IgD-negative memory B cell (primary cell): ENCODE results near the gene RNU1-4. TPM values are rescaled to one million over a fixed set of nuclear protein-coding genes. Genes with fewer than 3 reads are reported as not detected.
"Not testable (repeated sequence)": the region's sequence is repeated elsewhere in the genome, so short reads cannot be mapped to it uniquely, and the experiment has no call there.

Experiments
- H3K27ac Mint-ChIP-seq, 3 donors: one replicate each; pipeline ENCODE4 v1.8.0; 2020 to 2022; ENCODE audit warnings: mild to moderate bottlenecking in 3 of 3, mixed read lengths in 3 of 3, moderate library complexity in 1 of 3
- H3K27me3 Mint-ChIP-seq: one replicate; pipeline ENCODE4 v1.8.0; 2021; ENCODE audit warnings: mixed read lengths
- H3K36me3 Mint-ChIP-seq: one replicate; pipeline ENCODE4 v1.8.0; 2020; ENCODE audit warnings: mild to moderate bottlenecking, mixed read lengths
- H3K4me1 Mint-ChIP-seq, 3 donors: one replicate each; pipeline ENCODE4 v1.8.0; 2020 to 2022; ENCODE audit warnings: mixed read lengths in 3 of 3, mild to moderate bottlenecking in 1 of 3
- H3K4me3 Mint-ChIP-seq, 4 donors: one replicate each; pipeline ENCODE4 v1.8.0; 2020 to 2022; ENCODE audit warnings: mild to moderate bottlenecking in 4 of 4, mixed read lengths in 4 of 4, moderate library complexity in 3 of 4
- H3K9me3 Mint-ChIP-seq, 3 donors: one replicate each; pipeline ENCODE4 v1.8.0; 2020 to 2021; ENCODE audit warnings: mixed read lengths in 3 of 3, mild to moderate bottlenecking in 1 of 3
- polyA plus RNA-seq: library from polyadenylated mRNA; unstranded; fragments of 300-500 nt; fragmentation: Illumina TruSeq; gene quantifications from one replicate; pipeline ENCODE4 v1.2.3, GENCODE V29; 2021

The RNU1-4 gene
- not detected for polyA plus RNA-seq

DNA sequence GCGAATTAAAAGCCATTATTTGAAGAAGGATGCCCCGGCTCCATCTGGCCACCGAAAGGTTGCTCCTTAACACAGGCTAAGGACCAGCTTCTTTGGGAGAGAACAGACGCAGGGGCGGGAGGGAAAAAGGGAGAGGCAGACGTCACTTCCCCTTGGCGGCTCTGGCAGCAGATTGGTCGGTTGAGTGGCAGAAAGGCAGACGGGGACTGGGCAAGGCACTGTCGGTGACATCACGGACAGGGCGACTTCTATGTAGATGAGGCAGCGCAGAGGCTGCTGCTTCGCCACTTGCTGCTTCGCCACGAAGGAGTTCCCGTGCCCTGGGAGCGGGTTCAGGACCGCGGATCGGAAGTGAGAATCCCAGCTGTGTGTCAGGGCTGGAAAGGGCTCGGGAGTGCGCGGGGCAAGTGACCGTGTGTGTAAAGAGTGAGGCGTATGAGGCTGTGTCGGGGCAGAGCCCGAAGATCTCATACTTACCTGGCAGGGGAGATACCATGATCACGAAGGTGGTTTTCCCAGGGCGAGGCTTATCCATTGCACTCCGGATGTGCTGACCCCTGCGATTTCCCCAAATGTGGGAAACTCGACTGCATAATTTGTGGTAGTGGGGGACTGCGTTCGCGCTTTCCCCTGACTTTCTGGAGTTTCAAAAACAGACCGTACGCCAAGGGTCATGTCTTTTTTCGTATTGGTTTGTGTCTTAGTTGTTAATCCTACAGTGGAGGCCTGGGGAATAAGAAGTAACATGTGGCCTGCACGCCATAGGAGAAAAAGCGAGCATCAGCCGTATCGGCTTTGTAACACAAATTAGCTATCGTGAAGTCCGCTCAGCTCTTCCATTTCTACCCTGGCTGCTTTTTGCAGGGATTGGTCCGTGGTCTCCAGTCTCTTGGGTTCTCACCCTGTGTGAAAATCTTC lies at the start of gene RNU1-4:
TSS of gene RNU1-4 (plus strand) at position 470 of the 918 bp plus-strand sequence.
- not testable (repeated sequence) for H3K36me3 Mint-ChIP-seq, H3K9me3 Mint-ChIP-seq, H3K27me3 Mint-ChIP-seq, H3K4me3 Mint-ChIP-seq, H3K27ac Mint-ChIP-seq, H3K4me1 Mint-ChIP-seq

DNA sequence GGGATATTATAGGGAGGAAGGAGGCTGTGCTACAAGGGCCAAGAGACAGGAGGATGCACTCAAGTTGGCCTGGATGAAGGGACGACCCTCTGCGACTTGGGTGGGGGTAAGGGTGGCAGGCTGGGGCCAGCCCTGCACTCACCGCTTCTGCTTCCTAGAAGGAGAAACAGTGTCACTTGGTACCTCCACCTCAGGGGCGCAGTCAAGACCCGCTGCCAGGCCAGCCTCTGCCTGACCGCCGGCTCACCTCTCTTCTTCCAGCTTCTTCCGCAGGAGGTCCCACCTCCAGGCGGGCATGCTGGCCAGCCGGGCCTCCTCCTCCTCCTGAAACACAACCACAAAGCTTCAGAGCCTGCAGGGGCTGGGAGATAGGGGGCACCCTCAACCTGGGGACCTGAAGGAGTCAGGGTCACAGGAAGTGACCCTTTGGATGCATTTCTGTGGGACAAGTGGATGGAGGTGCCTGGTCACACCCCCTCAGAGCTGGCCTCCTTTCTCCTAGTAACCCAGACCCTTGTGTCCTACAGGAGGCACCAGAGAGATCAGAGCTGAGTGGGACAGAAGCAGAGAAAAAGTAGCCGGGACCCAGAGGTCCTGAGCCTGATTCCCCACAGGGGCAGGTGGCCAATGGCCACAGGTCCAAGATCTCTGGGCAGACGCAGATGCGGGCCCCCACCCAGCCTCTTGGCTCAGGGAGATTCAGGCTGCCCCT lies 49.2 kb upstream of the RNU1-4 start:
- not testable (repeated sequence) for H3K4me1 Mint-ChIP-seq, H3K36me3 Mint-ChIP-seq, H3K9me3 Mint-ChIP-seq, H3K4me3 Mint-ChIP-seq, H3K27ac Mint-ChIP-seq, H3K27me3 Mint-ChIP-seq

DNA sequence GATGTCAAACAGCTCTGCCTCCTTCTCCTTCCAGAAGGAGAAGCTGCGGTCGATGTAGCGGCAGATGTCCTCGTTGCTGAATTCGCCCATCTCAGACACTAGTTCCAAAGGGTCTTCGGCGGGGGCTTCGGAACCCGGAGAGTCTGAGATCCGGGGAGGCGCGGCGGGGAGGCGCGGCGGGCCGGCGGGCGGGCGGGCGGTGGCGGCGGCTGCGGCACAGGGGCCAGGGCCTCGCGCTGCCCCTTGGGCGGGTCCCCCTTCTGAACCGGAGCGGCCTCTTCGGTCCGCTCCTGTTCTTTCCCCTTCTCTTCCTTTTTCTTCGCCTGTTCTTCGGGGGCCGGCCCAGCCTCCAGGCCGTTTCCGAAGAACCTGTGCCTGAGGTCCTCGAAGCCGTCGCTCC lies 48.0 kb upstream of the RNU1-4 start:
- H3K9me3 Mint-ChIP-seq, H3K27me3 Mint-ChIP-seq, H3K4me3 Mint-ChIP-seq, H3K36me3 Mint-ChIP-seq, H3K4me1 Mint-ChIP-seq, H3K27ac Mint-ChIP-seq: not testable (repeated sequence)

DNA sequence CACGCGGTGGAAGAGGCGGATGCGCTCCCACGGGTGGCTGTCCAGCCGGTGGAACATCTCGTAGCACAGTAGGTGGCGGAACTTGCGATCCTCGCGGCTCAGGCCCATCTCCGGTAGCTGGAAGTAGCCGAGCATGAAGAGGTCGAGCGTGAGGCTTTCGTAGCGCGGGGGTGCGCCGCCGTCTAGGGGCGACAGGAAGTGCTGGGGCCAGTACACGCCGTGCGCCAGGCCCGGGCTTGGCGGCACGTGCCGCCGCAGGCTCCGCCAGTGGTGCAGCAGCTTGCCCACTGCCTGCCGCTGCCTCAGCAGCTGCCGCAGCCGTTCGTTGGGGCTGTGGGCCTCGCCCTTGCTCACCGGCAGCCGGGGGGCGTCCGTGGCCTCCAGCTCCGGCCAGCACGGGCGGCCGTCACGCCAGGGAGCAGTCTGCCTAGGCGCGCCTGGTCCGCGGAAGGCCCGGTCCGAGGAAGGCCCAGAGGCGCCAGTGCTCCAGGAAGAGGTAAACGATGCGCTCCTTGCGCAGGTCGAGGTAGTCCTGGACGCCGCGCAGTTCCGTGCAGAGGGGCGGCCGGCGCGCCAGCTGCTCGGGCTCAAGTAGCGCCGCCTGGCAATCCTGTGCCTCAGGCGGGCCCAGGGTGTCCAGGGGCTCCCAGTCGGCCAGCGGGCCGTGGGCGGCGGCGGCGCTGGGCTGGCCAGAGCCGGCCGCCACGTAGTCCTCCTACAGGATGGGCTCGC lies 47.4 kb upstream of the RNU1-4 start:
- H3K27me3 Mint-ChIP-seq, H3K4me3 Mint-ChIP-seq, H3K4me1 Mint-ChIP-seq, H3K36me3 Mint-ChIP-seq, H3K9me3 Mint-ChIP-seq, H3K27ac Mint-ChIP-seq: not testable (repeated sequence)

DNA sequence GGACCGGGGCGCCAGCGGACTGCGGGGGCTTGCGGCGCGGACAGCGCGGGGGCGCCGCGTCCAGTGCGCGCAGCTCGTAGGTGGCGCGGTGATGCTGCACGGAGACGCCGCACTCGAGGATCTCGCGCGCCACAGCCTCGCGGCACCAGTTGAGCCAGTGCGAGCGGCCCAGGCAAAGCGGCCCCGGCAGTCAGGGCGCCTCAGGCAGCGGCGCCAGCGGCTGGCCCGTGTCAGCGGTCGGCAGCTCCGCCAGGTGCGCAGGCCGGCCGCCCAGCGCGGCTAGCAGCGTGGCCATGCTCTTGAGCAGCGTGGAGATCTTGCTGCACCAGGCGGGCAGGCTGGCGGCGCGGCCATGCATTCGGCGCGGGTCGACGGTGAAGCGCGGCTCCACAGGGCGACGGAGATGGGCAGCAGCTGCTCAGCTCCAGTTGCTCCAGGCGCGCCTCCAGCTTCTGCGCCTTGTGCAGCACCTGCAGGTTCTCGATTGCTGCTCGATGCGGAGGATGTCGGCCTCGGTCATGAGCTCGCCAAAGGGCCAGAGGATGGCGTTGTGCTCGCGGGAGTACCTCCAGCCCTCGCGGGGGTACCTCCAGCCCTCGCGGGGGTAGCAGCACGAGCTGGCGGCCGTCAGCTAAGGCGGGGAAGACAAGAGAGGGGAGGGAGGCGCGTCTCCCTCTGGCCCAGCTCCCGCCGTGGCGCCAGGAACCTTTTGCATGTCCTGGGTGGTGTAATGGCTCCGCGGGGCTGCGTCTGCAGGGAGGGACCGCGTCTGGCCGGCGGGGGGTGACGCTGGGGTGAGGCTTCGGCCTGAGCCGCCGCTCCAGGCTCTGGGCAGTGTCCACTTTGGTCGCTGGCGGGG lies 46.6 kb upstream of the RNU1-4 start:
- not testable (repeated sequence) for H3K36me3 Mint-ChIP-seq, H3K4me1 Mint-ChIP-seq, H3K9me3 Mint-ChIP-seq, H3K27ac Mint-ChIP-seq, H3K27me3 Mint-ChIP-seq, H3K4me3 Mint-ChIP-seq

DNA sequence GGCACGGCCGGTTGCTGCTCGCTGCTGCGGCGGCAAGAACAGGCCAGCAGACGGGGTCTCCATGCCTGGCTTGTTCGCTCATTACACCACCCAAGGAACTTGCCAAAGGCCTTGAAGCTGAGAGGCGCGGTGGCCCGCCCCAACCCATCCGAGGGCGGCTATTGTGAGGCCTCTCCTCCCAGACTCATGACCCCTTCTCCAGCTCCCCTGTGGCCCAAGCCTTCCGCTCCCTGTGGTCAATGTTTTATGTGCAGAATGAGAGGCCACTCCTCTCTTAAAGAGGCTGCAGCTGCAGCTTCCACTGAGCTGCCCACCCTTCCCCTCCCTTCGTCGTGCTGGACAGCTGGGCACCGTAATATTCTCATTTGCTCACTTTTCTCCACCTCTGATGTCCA lies 46.0 kb upstream of the RNU1-4 start:
- H3K4me3 Mint-ChIP-seq, H3K4me1 Mint-ChIP-seq, H3K9me3 Mint-ChIP-seq, H3K27ac Mint-ChIP-seq, H3K27me3 Mint-ChIP-seq, H3K36me3 Mint-ChIP-seq: not testable (repeated sequence)

DNA sequence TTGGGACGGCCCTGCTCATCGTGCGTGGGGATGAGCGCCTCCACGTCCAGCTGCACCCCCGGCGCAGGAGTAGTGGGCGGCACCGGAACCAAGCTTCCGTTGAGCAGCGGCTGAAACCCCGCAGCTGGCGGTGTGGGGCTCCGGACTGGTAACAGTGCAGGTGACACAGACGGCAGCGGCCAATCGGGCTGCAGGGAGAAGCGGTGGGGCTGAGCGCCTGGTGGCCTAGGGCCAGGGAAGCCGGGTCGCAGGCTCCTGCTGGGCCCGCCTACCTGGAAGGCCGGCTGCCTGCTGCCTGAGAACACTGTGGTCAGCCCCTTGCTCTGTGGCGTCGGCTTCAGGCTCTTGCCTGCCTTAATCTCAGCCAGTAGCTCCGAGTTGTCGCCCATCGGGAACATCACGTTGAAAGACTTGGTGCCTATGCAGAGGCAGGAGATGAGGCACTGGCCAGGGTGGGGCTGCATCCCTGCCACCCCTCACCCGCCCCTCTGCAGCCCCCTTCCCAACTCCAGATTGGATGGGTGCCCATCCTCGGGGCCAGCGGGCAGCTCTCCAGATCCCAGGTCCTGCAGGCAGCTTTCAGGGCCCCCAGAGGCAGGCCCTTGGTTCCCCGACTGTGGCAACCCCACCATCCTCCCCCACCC lies 43.7 kb upstream of the RNU1-4 start:
- not testable (repeated sequence) for H3K27ac Mint-ChIP-seq, H3K36me3 Mint-ChIP-seq, H3K9me3 Mint-ChIP-seq, H3K4me1 Mint-ChIP-seq, H3K27me3 Mint-ChIP-seq
- peak overlapping the region in 1 of 4 donors; percentile 43 for H3K4me3 Mint-ChIP-seq

DNA sequence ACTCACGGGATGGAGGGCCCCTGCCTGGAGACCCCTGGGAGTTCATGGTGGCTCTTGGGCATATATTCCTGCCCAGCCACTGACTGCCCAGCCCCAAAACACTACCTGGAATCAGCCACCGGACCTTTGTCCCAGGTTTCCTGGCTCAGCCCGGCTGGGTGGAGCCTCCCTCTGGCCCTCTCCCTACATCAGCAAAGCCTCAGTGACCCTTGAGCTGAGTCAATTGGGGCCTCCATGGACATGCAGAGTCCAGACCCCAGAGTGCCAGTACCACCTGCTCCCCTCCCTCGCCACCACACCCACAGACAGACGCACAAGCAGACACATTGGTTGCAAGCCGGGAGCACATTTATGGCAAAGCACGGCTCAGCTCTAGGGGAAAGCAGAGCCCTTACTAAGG lies 43.2 kb upstream of the RNU1-4 start:
- H3K9me3 Mint-ChIP-seq, H3K4me1 Mint-ChIP-seq, H3K4me3 Mint-ChIP-seq, H3K27ac Mint-ChIP-seq, H3K27me3 Mint-ChIP-seq, H3K36me3 Mint-ChIP-seq: not testable (repeated sequence)

DNA sequence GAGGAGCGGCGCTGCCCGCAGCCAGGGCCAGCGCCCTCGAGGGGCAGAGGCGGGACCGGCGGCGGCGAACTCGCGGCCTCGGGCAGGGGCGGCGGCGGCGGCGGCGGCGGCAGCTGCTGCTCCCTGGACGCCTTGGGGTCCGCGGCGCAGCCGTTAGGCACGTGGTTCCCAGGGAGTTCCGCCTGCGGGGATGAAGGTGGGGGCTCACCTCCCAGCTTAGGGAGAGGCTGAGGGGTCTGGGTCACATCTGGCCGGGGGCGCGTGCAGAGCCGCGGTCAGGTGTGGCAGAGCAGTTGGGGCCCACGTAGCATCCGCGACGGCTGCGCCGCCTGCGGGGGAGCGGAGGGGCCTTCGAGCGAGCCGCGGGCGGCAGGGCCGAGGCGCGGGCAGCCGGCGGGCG lies 40.9 kb upstream of the RNU1-4 start:
- H3K4me1 Mint-ChIP-seq, H3K27me3 Mint-ChIP-seq, H3K4me3 Mint-ChIP-seq, H3K27ac Mint-ChIP-seq, H3K9me3 Mint-ChIP-seq, H3K36me3 Mint-ChIP-seq: not testable (repeated sequence)

DNA sequence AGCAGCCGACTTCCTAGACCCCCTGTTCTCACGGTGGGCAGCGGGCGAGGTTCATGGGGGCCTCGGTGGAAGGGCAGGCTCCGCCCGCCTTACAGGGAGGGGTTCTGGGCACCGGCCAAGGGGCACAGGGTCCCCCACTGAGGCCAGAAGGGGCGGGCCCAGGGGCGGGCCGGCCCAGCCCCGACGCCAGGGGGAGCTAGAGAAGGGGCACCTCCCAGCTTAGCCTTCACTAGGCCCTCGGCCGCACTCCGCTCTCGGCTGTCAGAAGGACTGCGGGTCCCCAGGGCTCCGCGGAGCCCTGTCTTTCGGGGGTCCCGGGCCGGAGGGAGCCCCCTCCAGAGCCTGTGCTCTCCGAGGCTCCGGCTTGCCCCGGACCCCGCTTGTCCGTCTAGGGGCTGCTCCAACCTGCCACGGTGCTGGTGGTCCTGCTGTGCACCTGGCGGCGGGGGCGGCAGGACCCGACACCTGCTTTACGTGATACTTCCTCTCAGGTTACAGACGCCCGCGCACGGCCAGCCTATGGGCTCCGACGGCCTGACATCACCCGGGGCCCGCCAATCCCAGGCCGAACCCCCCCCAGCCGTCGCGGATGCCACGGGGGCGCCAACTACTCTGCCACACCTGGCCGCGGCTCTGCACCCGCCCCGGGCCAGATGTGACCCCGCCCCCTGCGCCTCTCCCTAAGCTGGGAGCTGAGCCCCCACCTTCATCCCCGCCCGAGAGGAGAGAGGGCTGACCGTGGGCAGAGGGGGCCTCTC lies 40.0 kb upstream of the RNU1-4 start:
- H3K27ac Mint-ChIP-seq, H3K4me1 Mint-ChIP-seq, H3K36me3 Mint-ChIP-seq, H3K4me3 Mint-ChIP-seq, H3K27me3 Mint-ChIP-seq, H3K9me3 Mint-ChIP-seq: not testable (repeated sequence)

DNA sequence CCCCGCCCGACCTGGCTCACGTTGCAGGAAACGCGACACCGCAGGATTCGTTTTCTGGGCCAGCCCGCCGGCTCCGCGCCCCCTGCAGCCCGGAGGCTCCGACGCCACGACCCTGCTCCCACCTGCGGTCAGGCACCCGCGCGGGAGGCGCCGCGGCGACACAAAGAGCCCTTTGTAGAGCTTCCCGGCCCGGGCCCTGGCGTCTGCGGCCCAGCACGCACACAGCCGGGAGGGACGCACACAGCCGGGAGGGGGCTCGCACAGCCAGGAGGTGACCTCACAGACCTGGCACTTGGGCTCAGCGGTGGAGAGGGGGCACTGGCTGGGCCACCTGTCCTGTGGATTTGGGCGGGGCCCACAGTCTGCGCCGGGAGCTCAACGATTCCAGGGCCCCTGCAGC lies 39.1 kb upstream of the RNU1-4 start:
- not testable (repeated sequence) for H3K27ac Mint-ChIP-seq, H3K36me3 Mint-ChIP-seq, H3K4me3 Mint-ChIP-seq, H3K4me1 Mint-ChIP-seq, H3K27me3 Mint-ChIP-seq, H3K9me3 Mint-ChIP-seq

DNA sequence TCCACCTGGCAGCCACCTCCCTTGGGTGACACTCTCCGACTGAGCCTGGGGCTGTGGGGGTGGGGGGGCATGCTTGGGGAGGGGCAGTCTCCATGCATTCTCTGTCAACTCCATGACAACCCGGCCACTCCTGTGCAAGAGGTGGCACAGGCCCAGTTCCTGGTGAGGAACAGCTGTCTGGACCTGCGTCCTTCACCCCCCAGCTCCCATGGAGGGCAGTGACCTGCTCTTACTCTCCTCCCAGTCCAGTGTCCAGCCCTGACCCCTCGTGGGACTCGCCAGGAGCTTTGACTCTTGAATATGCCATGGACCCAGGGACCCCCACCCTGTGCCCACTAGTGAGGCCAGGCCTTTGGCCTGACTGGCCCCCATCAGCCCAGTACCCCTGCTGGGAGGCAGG lies 38.0 kb upstream of the RNU1-4 start:
- H3K4me3 Mint-ChIP-seq, H3K36me3 Mint-ChIP-seq, H3K9me3 Mint-ChIP-seq, H3K27ac Mint-ChIP-seq, H3K27me3 Mint-ChIP-seq, H3K4me1 Mint-ChIP-seq: not testable (repeated sequence)

DNA sequence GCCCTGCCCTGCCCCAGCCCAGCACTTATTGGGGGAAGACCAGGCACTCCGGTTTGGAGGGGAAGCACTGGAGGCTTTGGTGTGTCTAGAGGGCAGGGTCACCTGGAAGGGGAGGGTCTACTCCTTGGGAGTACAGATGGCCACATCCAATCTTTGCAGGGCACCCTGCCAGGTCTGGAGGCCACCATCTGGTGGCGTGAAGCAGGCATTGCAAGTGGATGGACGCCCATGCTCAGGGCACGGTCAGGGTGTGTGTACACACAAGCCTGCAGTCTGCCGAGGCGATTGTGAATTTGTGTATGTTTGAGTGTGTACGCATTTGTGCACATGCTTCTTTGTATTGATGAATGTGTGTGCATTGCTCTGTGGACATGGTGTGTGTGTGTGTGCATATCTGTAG lies 37.2 kb upstream of the RNU1-4 start:
- H3K9me3 Mint-ChIP-seq, H3K4me3 Mint-ChIP-seq, H3K36me3 Mint-ChIP-seq, H3K27ac Mint-ChIP-seq, H3K27me3 Mint-ChIP-seq, H3K4me1 Mint-ChIP-seq: not testable (repeated sequence)

DNA sequence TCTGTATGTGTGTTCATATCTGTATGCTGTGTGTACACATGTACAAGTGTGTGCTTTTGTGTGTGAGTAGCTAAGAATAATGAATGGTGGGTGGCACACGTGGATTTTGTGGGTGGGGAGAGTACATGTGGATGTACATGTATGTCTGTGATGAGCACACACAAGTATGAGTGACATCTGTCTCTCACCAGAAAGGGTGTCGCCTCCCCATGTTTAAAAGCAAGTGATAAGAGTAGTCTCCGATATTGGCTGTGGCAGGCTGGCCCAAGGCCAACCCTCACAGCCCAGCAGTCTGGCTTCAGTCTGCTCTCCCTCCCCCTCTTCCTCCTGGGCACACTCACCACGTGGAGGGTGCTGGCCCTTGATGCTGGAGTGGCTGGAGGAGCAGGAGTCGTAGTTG lies 36.7 kb upstream of the RNU1-4 start:
- H3K27ac Mint-ChIP-seq, H3K27me3 Mint-ChIP-seq, H3K9me3 Mint-ChIP-seq, H3K4me1 Mint-ChIP-seq, H3K4me3 Mint-ChIP-seq, H3K36me3 Mint-ChIP-seq: not testable (repeated sequence)
